Omental fat pad (tissue), 4 donors: ENCODE measurements around the gene ARL4D. TPM values are rescaled to one million over a fixed set of nuclear protein-coding genes. Genes with fewer than 3 reads are reported as not detected.

ENCODE experiments used
- ATAC-seq: fragments of 150-250 bp; one replicate; pipeline ENCODE4 v1.9.1; 2016; ENCODE audit warnings: mild to moderate bottlenecking, moderate library complexity; ENCODE audit not compliant: low FRiP score
- DNase-seq: peaks from one replicate; pipeline ENCODE4 v3.0.0-alpha.2; 2019; ENCODE audit warnings: low spot score
- CTCF ChIP-seq, 3 donors: fragments of 450-650 bp; IDR thresholded peaks; one replicate each; pipeline ENCODE4 v1.5.1; 2016 to 2017; ENCODE audit warnings: antibody characterized with exemption in 3 of 3, mild to moderate bottlenecking in 3 of 3, moderate library complexity in 2 of 3
- small RNA-seq: library from RNA; depleted of rRNA; stranded (forward); fragments of <200 nt; gene quantifications from one replicate; pipeline ENCODE3, GENCODE V24; 2016
- total RNA-seq, 4 donors: library from RNA; depleted of rRNA; stranded (reverse); fragments of >200 nt; gene quantifications; one replicate each; pipeline ENCODE4 v1.1.0, GENCODE V29; 2016

The ARL4D gene
- total RNA-seq, 4 donors from 2014 or later: 11.8 to 42.8 (median 27.1) TPM

DNA sequence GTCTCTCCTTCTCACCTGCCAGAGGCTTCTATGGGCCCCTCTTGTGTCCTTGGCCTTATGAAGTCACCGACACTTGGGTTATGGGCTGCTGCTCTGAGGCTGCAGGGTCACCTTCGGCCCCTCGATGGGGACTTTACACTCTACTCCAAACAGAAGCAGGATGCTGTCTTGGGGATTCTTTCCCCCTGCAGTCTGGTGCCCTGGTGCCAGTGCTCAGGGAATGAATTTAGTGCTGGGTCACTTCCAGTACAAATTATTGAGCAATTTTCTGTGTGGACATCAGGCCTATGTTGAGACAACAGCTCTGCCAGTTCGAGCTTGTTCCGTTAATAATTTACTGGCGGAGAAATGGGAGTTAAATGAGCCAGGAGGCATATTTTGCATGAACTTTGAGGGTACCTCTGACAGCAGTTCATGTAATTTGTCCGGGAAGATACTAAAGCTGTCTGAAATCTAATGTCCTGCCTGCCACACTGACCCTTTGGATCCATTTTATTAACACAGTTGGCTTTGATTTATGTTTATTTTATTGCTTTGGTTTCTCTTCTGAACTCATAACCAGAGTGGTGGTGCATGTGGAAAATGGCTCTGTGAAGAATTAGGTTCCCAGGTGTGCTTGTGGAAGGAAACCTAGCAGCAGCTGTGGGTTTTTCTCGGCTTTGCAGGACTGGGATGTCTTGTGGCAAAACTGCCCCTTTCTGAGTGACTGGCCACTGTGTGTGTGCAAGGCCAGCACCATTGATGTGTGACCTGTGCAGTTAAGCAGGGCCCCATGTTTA lies 50.9 kb downstream of the ARL4D start:
- no peak for TF ChIP-seq CTCF (IDR thresholded peaks at IDR 0.05)
- no peak for DNase-seq
- no peak for ATAC-seq

Small RNAs within 50 kb of the gene (small RNA-seq; reads per million reads assigned to genes)
- gene RNU6-1137P (not detected), gene RNU6-406P (not detected), gene RNU6-470P (not detected)

Other genes starting within 250 kb of the ARL4D start
- 10 to 100 TPM; 41.8 to 97.3 (median 75.3) TPM for gene NBR1, start 227.8 kb upstream of the ARL4D start, total RNA-seq
- gene TMEM106A, start 187.1 kb upstream of the ARL4D start, total RNA-seq: 10 to 100 TPM in 3 of 4 donors, 1 to 10 TPM in 1; 8.9 to 15.1 (median 14.5) TPM
- not detected for gene CCDC200, start 170.4 kb upstream of the ARL4D start, total RNA-seq
- not detected for gene RNU2-1, start 165.0 kb upstream of the ARL4D start, total RNA-seq
- gene DHX8, start 85.0 kb downstream of the ARL4D start, total RNA-seq: 10 to 100 TPM; 22.5 to 48.5 (median 31.9) TPM
- 1 to 10 TPM in 1 of 4 donors, under 1 TPM in 1, not detected in 2; 0.37 to 1.3 TPM for gene ETV4, start 147.3 kb downstream of the ARL4D start, total RNA-seq